K562 (cell line): Measurements from ENCODE around the gene CACNG8. TPM values are rescaled to one million over a fixed set of nuclear protein-coding genes. Genes with fewer than 3 reads are reported as not detected.

Source experiments
- HNRNPUL1 ChIP-seq: fragments of 200-400 bp; formaldehyde crosslinking; IDR thresholded peaks from 2 replicates; pipeline ENCODE4 v1.6.1; 2017; ENCODE audit warnings: low read length
- polyA plus RNA-seq, 8 experiments: library from polyadenylated mRNA; depleted of rRNA in 4 of 8; stranded (reverse) in 5 of 8; unstranded in 3 of 8; fragments of >200 nt; fragmentation: Nextera tagmentation in 2 of 8; fragmentation: Illumina TruSeq in 1 of 8; extraction: Ambion mirVana in 2 of 8; extraction: Trizol in 1 of 8; gene quantifications; 2 replicates each; pipeline versions ENCODE4 v1.2.1 to v1.2.3, GENCODE V29; 2011 to 2014; ENCODE audit warnings: inconsistent platforms in 1 of 8, missing spikeins in 1 of 8
- total RNA-seq, 7 experiments: library from RNA; depleted of rRNA in 6 of 7; stranded (reverse); fragments of >200 nt in 6 of 7; fragmentation: Illumina TruSeq in 2 of 7; extraction: Trizol in 2 of 7; gene quantifications; 2 replicates each; pipeline versions ENCODE4 v1.2.1 to v1.2.3, GENCODE V29; 2011 to 2021; ENCODE audit warnings: low replicate concordance in 1 of 7
- TF ChIP-seq, protein P1 (sequence below): fragments of 450-650 bp; IDR thresholded peaks from 2 replicates; pipeline ENCODE4 v1.6.1; 2016; ENCODE audit warnings: mild to moderate bottlenecking, moderate library complexity

CACNG8 gene
- total and polyA plus RNA-seq, 9 of the 15 experiments (the other 6 are each of a cell fraction or from before 2014, with no cell fraction given) = 0.02 to 0.05 TPM; not detected in 7

GRCh38 chr19:53962887-53963431, at the start of gene CACNG8 (continued):
- TF ChIP-seq, protein P1, sequence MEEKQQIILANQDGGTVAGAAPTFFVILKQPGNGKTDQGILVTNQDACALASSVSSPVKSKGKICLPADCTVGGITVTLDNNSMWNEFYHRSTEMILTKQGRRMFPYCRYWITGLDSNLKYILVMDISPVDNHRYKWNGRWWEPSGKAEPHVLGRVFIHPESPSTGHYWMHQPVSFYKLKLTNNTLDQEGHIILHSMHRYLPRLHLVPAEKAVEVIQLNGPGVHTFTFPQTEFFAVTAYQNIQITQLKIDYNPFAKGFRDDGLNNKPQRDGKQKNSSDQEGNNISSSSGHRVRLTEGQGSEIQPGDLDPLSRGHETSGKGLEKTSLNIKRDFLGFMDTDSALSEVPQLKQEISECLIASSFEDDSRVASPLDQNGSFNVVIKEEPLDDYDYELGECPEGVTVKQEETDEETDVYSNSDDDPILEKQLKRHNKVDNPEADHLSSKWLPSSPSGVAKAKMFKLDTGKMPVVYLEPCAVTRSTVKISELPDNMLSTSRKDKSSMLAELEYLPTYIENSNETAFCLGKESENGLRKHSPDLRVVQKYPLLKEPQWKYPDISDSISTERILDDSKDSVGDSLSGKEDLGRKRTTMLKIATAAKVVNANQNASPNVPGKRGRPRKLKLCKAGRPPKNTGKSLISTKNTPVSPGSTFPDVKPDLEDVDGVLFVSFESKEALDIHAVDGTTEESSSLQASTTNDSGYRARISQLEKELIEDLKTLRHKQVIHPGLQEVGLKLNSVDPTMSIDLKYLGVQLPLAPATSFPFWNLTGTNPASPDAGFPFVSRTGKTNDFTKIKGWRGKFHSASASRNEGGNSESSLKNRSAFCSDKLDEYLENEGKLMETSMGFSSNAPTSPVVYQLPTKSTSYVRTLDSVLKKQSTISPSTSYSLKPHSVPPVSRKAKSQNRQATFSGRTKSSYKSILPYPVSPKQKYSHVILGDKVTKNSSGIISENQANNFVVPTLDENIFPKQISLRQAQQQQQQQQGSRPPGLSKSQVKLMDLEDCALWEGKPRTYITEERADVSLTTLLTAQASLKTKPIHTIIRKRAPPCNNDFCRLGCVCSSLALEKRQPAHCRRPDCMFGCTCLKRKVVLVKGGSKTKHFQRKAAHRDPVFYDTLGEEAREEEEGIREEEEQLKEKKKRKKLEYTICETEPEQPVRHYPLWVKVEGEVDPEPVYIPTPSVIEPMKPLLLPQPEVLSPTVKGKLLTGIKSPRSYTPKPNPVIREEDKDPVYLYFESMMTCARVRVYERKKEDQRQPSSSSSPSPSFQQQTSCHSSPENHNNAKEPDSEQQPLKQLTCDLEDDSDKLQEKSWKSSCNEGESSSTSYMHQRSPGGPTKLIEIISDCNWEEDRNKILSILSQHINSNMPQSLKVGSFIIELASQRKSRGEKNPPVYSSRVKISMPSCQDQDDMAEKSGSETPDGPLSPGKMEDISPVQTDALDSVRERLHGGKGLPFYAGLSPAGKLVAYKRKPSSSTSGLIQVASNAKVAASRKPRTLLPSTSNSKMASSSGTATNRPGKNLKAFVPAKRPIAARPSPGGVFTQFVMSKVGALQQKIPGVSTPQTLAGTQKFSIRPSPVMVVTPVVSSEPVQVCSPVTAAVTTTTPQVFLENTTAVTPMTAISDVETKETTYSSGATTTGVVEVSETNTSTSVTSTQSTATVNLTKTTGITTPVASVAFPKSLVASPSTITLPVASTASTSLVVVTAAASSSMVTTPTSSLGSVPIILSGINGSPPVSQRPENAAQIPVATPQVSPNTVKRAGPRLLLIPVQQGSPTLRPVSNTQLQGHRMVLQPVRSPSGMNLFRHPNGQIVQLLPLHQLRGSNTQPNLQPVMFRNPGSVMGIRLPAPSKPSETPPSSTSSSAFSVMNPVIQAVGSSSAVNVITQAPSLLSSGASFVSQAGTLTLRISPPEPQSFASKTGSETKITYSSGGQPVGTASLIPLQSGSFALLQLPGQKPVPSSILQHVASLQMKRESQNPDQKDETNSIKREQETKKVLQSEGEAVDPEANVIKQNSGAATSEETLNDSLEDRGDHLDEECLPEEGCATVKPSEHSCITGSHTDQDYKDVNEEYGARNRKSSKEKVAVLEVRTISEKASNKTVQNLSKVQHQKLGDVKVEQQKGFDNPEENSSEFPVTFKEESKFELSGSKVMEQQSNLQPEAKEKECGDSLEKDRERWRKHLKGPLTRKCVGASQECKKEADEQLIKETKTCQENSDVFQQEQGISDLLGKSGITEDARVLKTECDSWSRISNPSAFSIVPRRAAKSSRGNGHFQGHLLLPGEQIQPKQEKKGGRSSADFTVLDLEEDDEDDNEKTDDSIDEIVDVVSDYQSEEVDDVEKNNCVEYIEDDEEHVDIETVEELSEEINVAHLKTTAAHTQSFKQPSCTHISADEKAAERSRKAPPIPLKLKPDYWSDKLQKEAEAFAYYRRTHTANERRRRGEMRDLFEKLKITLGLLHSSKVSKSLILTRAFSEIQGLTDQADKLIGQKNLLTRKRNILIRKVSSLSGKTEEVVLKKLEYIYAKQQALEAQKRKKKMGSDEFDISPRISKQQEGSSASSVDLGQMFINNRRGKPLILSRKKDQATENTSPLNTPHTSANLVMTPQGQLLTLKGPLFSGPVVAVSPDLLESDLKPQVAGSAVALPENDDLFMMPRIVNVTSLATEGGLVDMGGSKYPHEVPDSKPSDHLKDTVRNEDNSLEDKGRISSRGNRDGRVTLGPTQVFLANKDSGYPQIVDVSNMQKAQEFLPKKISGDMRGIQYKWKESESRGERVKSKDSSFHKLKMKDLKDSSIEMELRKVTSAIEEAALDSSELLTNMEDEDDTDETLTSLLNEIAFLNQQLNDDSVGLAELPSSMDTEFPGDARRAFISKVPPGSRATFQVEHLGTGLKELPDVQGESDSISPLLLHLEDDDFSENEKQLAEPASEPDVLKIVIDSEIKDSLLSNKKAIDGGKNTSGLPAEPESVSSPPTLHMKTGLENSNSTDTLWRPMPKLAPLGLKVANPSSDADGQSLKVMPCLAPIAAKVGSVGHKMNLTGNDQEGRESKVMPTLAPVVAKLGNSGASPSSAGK = no peak
- no peak for TF ChIP-seq HNRNPUL1
